Measurements from ENCODE around the gene BRIX1.

Gene BRIX1

DNA sequence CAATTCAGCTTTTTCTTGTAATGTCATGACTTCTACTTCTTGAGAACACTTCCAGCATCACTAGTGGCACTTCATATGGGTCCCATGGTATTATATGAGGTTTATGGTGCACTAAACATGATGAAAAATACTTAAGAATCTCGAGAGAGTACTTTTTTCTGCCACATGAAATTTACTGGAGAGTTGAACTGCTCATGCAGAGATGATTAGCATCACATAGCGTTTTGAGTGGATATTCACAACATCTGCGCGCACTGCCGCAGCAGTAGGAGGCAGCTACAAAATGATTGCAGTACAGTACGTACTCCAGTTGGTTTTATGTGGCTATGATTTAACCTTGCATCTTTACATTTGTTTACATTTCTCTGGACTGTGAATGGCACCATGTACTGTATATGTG lies 14.9 kb upstream of the BRIX1 start:
- POLR2A ChIA-PET, result interaction anchor here (5.2 kb wide), 1 partner anchor 14 kb away, joined by 32 read pairs; the partner anchor contains the start of genes BRIX1 and RAD1
- TF ChIP-seq L3MBTL2 (conservative IDR thresholded peaks at IDR 0.05) (no peak), ZNF384 (IDR thresholded peaks at IDR 0.05) (no peak), SUZ12 (IDR thresholded peaks at IDR 0.05) (no peak), LEF1 (IDR thresholded peaks at IDR 0.05; ENCODE audit: borderline replicate concordance) (no peak), BHLHE40 (IDR thresholded peaks at IDR 0.05; ENCODE audit: borderline replicate concordance) (no peak), FOXK2 (IDR thresholded peaks at IDR 0.05) (no peak), ARNT (IDR thresholded peaks at IDR 0.05) (no peak), CTBP1 (IDR thresholded peaks at IDR 0.05; ENCODE audit: borderline replicate concordance) (no peak), FOXA1 (IDR thresholded peaks at IDR 0.05) (no peak), SP1 (IDR thresholded peaks at IDR 0.05) (no peak), NFRKB (IDR thresholded peaks at IDR 0.05) (no peak), HDGF (IDR thresholded peaks at IDR 0.05; ENCODE audit: borderline replicate concordance) (no peak)
- TF ChIP-seq, protein P1, sequence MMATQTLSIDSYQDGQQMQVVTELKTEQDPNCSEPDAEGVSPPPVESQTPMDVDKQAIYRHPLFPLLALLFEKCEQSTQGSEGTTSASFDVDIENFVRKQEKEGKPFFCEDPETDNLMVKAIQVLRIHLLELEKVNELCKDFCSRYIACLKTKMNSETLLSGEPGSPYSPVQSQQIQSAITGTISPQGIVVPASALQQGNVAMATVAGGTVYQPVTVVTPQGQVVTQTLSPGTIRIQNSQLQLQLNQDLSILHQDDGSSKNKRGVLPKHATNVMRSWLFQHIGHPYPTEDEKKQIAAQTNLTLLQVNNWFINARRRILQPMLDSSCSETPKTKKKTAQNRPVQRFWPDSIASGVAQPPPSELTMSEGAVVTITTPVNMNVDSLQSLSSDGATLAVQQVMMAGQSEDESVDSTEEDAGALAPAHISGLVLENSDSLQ (IDR thresholded peaks at IDR 0.05), result no peak
- CTCF ChIA-PET, result interaction anchor here (0.8 to 2.1 kb wide), 2 partner anchors 376 to 414 kb away, joined by 4 to 5 read pairs; no protein-coding TSS in a partner anchor
- no peak for DNase-seq (ENCODE audit: extremely low spot score)

- TF ChIP-seq FOXM1 (IDR thresholded peaks at IDR 0.05; ENCODE audit: borderline replicate concordance), result no peak
- TF ChIP-seq NFRKB (IDR thresholded peaks at IDR 0.05), result no peak
- TF ChIP-seq SP1 (IDR thresholded peaks at IDR 0.05), result no peak
- TF ChIP-seq BHLHE40 (IDR thresholded peaks at IDR 0.05; ENCODE audit: borderline replicate concordance), result no peak
- no peak for TF ChIP-seq ZNF384 (IDR thresholded peaks at IDR 0.05)
- TF ChIP-seq ARNT (IDR thresholded peaks at IDR 0.05), result no peak
- TF ChIP-seq CTBP1 (IDR thresholded peaks at IDR 0.05; ENCODE audit: borderline replicate concordance), result no peak
- TF ChIP-seq, protein P1 (IDR thresholded peaks at IDR 0.05), result no peak
- no peak for TF ChIP-seq FOXA1 (IDR thresholded peaks at IDR 0.05)
- TF ChIP-seq L3MBTL2 (conservative IDR thresholded peaks at IDR 0.05), result no peak
- no peak for TF ChIP-seq ELF4 (IDR thresholded peaks at IDR 0.05)
- no peak for TF ChIP-seq SUZ12 (IDR thresholded peaks at IDR 0.05)
- no peak for TF ChIP-seq FOXK2 (IDR thresholded peaks at IDR 0.05)
- TF ChIP-seq TARDBP (IDR thresholded peaks at IDR 0.05), result no peak
- ChIA-PET POLR2A (interaction anchor here (0.6 to 5.2 kb wide), 2 partner anchors 12 to 243 kb away, joined by 3 to 32 read pairs; partner anchors contain the start of genes BRIX1 and RAD1), CTCF (interaction anchor here (0.5 kb wide), 1 partner anchor 1512 kb away, joined by 4 read pairs; no protein-coding TSS in a partner anchor)
- no peak for DNase-seq (ENCODE audit: extremely low spot score)
These were observed 12.3 kb upstream of the BRIX1 start for GRCh38 chr5:34903260-34903659.

- ChIA-PET CTCF (interaction anchor here (1.0 to 1.1 kb wide), 4 partner anchors 8 to 420 kb away, joined by 3 to 4 read pairs (median 3); no protein-coding TSS in a partner anchor), POLR2A (interaction anchor here (1.4 to 5.2 kb wide), 2 partner anchors 10 kb away, joined by 11 to 32 read pairs; partner anchors contain the start of genes BRIX1 and RAD1)
- DNase-seq (ENCODE audit: extremely low spot score), result no peak
- TF ChIP-seq ELF4 (IDR thresholded peaks at IDR 0.05) (no peak), TARDBP (IDR thresholded peaks at IDR 0.05) (no peak), ARNT (IDR thresholded peaks at IDR 0.05) (no peak), FOXA1 (IDR thresholded peaks at IDR 0.05) (no peak), SP1 (IDR thresholded peaks at IDR 0.05) (no peak), FOXM1 (IDR thresholded peaks at IDR 0.05; ENCODE audit: borderline replicate concordance) (no peak), FOXK2 (IDR thresholded peaks at IDR 0.05) (no peak), ZNF384 (IDR thresholded peaks at IDR 0.05) (no peak), SUZ12 (IDR thresholded peaks at IDR 0.05) (no peak), BHLHE40 (IDR thresholded peaks at IDR 0.05; ENCODE audit: borderline replicate concordance) (no peak), LEF1 (IDR thresholded peaks at IDR 0.05; ENCODE audit: borderline replicate concordance) (no peak), HDGF (IDR thresholded peaks at IDR 0.05; ENCODE audit: borderline replicate concordance) (no peak), NFRKB (IDR thresholded peaks at IDR 0.05) (no peak), CTBP1 (IDR thresholded peaks at IDR 0.05; ENCODE audit: borderline replicate concordance) (no peak), L3MBTL2 (conservative IDR thresholded peaks at IDR 0.05) (no peak)
- TF ChIP-seq, protein P1 (IDR thresholded peaks at IDR 0.05), result no peak
These were observed 9.9 kb upstream of the BRIX1 start for GRCh38 chr5:34905564-34905963.

- POLR2A ChIA-PET, result no interaction called here
These were observed 2.4 kb upstream of the BRIX1 start for GRCh38 chr5:34913072-34913471.

More at GRCh38 chr5:34913072-34913471, 2.4 kb upstream of the BRIX1 start:
- CTCF ChIA-PET, result interaction anchor here (0.7 kb wide), 1 partner anchor 1379 kb away, joined by 6 read pairs; no protein-coding TSS in a partner anchor
- DNase-seq (ENCODE audit: extremely low spot score), result no peak
- no peak for TF ChIP-seq NFRKB (IDR thresholded peaks at IDR 0.05)
- TF ChIP-seq ARNT (IDR thresholded peaks at IDR 0.05), result no peak
- no peak for TF ChIP-seq L3MBTL2 (conservative IDR thresholded peaks at IDR 0.05)
- no peak for TF ChIP-seq ZNF384 (IDR thresholded peaks at IDR 0.05)
- no peak for TF ChIP-seq FOXK2 (IDR thresholded peaks at IDR 0.05)
- TF ChIP-seq CTBP1 (IDR thresholded peaks at IDR 0.05; ENCODE audit: borderline replicate concordance), result no peak
- TF ChIP-seq, protein P1 (IDR thresholded peaks at IDR 0.05), result no peak
- no peak for TF ChIP-seq BHLHE40 (IDR thresholded peaks at IDR 0.05; ENCODE audit: borderline replicate concordance)
- no peak for TF ChIP-seq FOXA1 (IDR thresholded peaks at IDR 0.05)
- TF ChIP-seq ELF4 (IDR thresholded peaks at IDR 0.05), result no peak
- TF ChIP-seq SUZ12 (IDR thresholded peaks at IDR 0.05), result no peak
- TF ChIP-seq TARDBP (IDR thresholded peaks at IDR 0.05), result no peak

All from HEK293T (cell line).